Spleen (tissue), 11 donors: Measurements from ENCODE around the gene TXNDC15. TPM values are rescaled to one million over a fixed set of nuclear protein-coding genes. Genes with fewer than 3 reads are reported as not detected.

Source experiments
- DNase-seq: peaks from one replicate; pipeline ENCODE4 v3.0.0-alpha.2; 2020
- H3K27ac ChIP-seq, 8 donors: fragments of 200-600 bp; sonication (generic) in 7 of 8; 1 replicate in 4 of 8; 2 replicates in 4 of 8; pipeline versions ENCODE4 v1.5.0 to v1.8.0; 2016 to 2021; ENCODE audit warnings: inconsistent platforms in 4 of 8, mild to moderate bottlenecking in 4 of 8, moderate library complexity in 1 of 8
- H3K27me3 ChIP-seq, 7 donors: fragments of 200-600 bp; sonication (generic) in 6 of 7; replicated peaks in 1 of 7; 1 replicate in 4 of 7; 2 replicates in 3 of 7; pipeline versions ENCODE4 v1.5.0 to v1.8.0; 2016 to 2021; ENCODE audit warnings: inconsistent platforms in 3 of 7, mild to moderate bottlenecking in 1 of 7
- H3K36me3 ChIP-seq, 6 donors: fragments of 200-600 bp; sonication (generic) in 5 of 6; 1 replicate in 4 of 6; 2 replicates in 2 of 6; pipeline versions ENCODE4 v1.5.0 to v1.8.0; 2016 to 2021; ENCODE audit warnings: inconsistent platforms in 2 of 6
- H3K4me1 ChIP-seq, 6 donors: fragments of 200-600 bp; sonication (generic) in 5 of 6; 1 replicate in 3 of 6; 2 replicates in 3 of 6; pipeline versions ENCODE4 v1.5.0 to v1.8.0; 2016 to 2021; ENCODE audit warnings: inconsistent platforms in 3 of 6
- H3K4me3 ChIP-seq, 8 donors: fragments of 200-600 bp; sonication (generic) in 7 of 8; 1 replicate in 4 of 8; 2 replicates in 4 of 8; pipeline versions ENCODE4 v1.5.0 to v1.8.0; 2016 to 2021; ENCODE audit warnings: inconsistent platforms in 4 of 8, mild to moderate bottlenecking in 4 of 8, moderate library complexity in 2 of 8
- H3K9me3 ChIP-seq, 8 donors: fragments of 200-600 bp; sonication (generic) in 7 of 8; 1 replicate in 4 of 8; 2 replicates in 4 of 8; pipeline versions ENCODE4 v1.5.0 to v1.8.0; 2016 to 2021; ENCODE audit warnings: inconsistent platforms in 4 of 8
- POLR2A ChIP-seq, 3 donors: fragments of 450-650 bp; IDR thresholded peaks; one replicate each; pipeline ENCODE4 v1.5.1; 2017; ENCODE audit warnings: antibody characterized with exemption in 3 of 3, mild to moderate bottlenecking in 1 of 3
- POLR2AphosphoS5 ChIP-seq, 3 donors: sonication (generic); formaldehyde crosslinking; IDR thresholded peaks; one replicate each; pipeline ENCODE4 v1.5.1; 2017; ENCODE audit warnings: antibody characterized with exemption in 3 of 3
- WGBS, 5 donors: extraction: QIAGEN DNeasy Blood & Tissue Kit in 3 of 5; methylation state at CpG; one replicate each; pipeline versions ENCODE4 v1.1.5 to v1.1.7; 2013 to 2018; 5-methylcytosine and 5-hydroxymethylcytosine counted together
- intact Hi-C: fragments of 100-400 bp; cut with DNase I; formaldehyde crosslinking; loops from one replicate; pipeline ENCODE4 v1.15.0; 2023; ENCODE audit warnings: low total_unique reads
- polyA plus RNA-seq, 3 donors: library from polyadenylated mRNA; stranded (reverse); fragments of 200-250 nt; gene quantifications; one replicate each; pipeline ENCODE4 v1.2.1, GENCODE V29; 2013
- total RNA-seq, 7 donors: library from RNA; depleted of rRNA in 3 of 7; stranded (reverse); fragments of >200 nt in 3 of 7; fragmentation: NEBNext Ultra II Directional in 4 of 7; extraction: Animal tissue kit (Norgen Biotek cat#: 25700) in 4 of 7; gene quantifications; one replicate each; pipeline versions ENCODE4 v1.1.0 to v1.2.1, GENCODE V29; 2016 to 2021
- TF ChIP-seq, protein P1 (sequence below), 11 experiments: fragments of 200-600 bp in 7 of 11; fragments of 450-650 bp in 4 of 11; sonication (generic) in 4 of 11; IDR thresholded peaks in 8 of 11; conservative IDR thresholded peaks in 3 of 11; 1 replicate in 7 of 11; 2 replicates in 4 of 11; pipeline versions ENCODE4 v1.4.0 to v1.8.0; 2016 to 2021; ENCODE audit warnings: antibody characterized with exemption in 11 of 11, inconsistent platforms in 4 of 11, mild to moderate bottlenecking in 1 of 11
- donor health status: healthy with polysubstance abuse.
- donor health status: DM: no; HTN: no; CAD: no; lungs with moderate emphysema.
- donor health status: DM: no; HTN: no; CAD: no.
- donor health status: Bipolar disorder and iron deficiency.
- donor health status: healthy.
- donor health status: DM: no; HTN: no; CAD: no.
- donor health status: DM: yes; HTN: yes; CAD: no.

The TXNDC15 gene
- total and polyA plus RNA-seq, 10 donors, result 37.4 to 109 (median 58.0) TPM

DNA sequence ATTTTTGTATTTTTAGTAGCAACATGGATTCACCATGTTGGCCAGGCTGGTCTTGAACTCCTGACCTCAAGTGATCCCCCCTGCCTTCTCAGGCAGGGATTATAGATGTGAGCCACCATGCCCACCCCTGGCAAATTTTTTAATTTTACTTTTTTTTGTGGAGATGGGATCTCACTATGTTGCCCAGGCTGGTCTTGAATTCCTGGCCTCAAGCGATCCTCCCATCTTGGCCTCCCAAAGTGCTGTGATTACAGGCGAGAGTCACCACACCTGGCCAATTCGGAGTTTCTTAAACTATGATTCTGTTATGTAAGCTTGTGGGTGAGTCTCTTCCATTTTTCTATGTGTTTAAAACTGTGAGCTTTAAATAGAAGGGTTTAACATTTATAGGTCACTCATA, 58.3 kb downstream of the TXNDC15 start:
- Histone ChIP-seq H3K9me3 (no peaks in the 10 kb centered on the region), H3K27me3 (no peaks in the 10 kb centered on the region), H3K4me3 (no peak overlapping the region), H3K4me1 (no peaks in the 10 kb centered on the region), H3K27ac (no peak overlapping the region), H3K36me3 (peaks cover 3 to 20% (median 17%) of the 10 kb centered on the region in 6 donors)
- WGBS, 5 donors, result 96 to 100% (median 98%) methylated on average over 3 of the region's 3 CpGs
- intact Hi-C loops, result no loop called here
- TF ChIP-seq, protein P1, sequence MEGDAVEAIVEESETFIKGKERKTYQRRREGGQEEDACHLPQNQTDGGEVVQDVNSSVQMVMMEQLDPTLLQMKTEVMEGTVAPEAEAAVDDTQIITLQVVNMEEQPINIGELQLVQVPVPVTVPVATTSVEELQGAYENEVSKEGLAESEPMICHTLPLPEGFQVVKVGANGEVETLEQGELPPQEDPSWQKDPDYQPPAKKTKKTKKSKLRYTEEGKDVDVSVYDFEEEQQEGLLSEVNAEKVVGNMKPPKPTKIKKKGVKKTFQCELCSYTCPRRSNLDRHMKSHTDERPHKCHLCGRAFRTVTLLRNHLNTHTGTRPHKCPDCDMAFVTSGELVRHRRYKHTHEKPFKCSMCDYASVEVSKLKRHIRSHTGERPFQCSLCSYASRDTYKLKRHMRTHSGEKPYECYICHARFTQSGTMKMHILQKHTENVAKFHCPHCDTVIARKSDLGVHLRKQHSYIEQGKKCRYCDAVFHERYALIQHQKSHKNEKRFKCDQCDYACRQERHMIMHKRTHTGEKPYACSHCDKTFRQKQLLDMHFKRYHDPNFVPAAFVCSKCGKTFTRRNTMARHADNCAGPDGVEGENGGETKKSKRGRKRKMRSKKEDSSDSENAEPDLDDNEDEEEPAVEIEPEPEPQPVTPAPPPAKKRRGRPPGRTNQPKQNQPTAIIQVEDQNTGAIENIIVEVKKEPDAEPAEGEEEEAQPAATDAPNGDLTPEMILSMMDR (IDR thresholded peaks at IDR 0.05 in 8 of 11, conservative IDR thresholded peaks at IDR 0.05 in 3 of 11), result no peak
- TF ChIP-seq POLR2AphosphoS5 (IDR thresholded peaks at IDR 0.05), result no peak
- no peak for TF ChIP-seq POLR2A (IDR thresholded peaks at IDR 0.05)
- no peak for DNase-seq

DNA sequence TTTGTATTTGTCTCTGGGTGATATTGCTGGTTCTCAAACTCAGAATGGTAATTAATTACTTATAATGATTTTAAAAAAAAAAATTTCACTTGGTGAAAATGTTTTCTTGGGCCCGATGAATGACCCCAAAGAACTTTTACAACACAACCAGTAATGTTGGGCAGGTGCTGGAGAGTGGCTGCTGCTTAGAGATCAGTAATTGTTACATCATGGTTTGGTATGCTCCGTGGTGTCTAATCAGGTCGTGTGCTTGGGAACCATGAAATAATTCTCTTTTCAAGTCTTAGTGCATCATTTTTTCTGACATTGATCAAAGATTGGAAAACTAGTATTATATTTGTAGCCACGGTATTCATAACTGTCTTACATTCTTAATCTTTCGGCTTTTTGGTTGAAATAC, 60.0 kb downstream of the TXNDC15 start:
- TF ChIP-seq POLR2AphosphoS5 (IDR thresholded peaks at IDR 0.05) (no peak), POLR2A (IDR thresholded peaks at IDR 0.05) (no peak)
- TF ChIP-seq, protein P1 (IDR thresholded peaks at IDR 0.05 in 8 of 11, conservative IDR thresholded peaks at IDR 0.05 in 3 of 11), result no peak
- H3K36me3 ChIP-seq, result peaks cover 3 to 29% (median 21%) of the 10 kb centered on the region in 6 donors
- H3K27ac ChIP-seq, result no peak overlapping the region
- no peak for DNase-seq
- H3K9me3 ChIP-seq, result no peaks in the 10 kb centered on the region
- H3K4me1 ChIP-seq, result no peaks in the 10 kb centered on the region
- 93 to 98% (median 95%) methylated on average over 5 of the region's 5 CpGs for WGBS, 5 donors
- intact Hi-C loops, result no loop called here
- H3K27me3 ChIP-seq, result no peaks in the 10 kb centered on the region
- no peak overlapping the region for H3K4me3 ChIP-seq

DNA sequence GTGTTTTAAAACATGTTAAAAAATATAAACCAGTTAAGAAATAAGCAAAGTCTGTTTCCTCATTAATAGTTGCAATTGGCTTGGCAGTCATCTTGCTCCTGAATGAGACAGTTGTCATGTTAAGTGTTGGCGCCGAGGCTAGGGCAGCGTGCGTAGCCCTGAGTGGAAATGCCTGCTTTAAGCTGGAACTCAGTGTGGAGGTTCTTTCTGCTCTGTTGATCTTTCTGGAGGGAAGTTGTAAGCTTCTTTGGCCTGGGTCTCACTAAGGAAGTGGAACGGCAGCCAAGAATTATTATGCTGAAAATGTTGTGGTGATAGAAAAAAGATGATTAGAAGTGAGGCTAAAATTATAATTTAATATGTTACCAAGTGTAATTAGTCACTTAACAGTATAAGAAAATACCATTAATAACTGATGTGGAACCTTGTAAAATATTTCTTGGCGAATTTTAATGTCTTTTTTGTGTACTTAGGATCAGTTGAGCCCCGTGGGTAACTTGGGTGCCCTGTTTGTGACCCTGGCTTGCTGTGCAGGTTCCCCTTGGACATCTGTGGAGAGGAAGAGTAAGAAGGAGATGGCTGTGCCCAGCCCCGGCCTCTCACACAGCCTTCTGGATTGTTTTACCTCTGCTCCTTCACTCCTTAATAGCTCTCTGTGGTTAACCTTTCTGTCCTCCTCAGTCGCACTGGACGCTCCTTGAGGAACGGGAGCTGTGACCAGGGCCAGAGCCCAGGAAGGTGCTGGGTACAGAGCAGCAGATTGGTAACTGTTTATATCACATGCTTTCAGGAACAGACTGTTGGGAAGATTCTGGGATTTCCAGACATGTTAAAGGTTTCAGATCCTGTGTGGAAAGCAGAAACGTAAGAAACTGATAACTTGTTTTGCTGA, 61.8 kb downstream of the TXNDC15 start:
- peaks cover 3 to 46% (median 14%) of the 10 kb centered on the region in 6 donors for H3K36me3 ChIP-seq

DNA sequence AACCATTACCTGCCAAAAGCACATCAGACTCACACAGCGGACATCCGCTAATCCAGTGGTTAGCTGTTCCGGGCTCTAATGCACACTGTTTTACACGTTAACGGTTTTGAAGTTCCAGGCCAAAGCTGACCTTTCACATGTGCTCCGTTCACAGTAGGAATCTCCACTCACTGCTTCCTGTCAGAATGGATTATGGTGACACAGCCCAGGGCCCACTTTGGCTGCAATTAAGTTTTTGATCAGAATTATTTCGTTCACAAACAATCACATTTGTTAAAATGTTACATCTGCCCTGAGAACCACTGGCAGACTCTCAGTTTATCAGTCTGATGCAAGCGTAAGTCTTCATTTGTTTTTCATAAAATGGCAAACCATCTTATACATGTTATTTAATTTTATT, 63.4 kb downstream of the TXNDC15 start:
- Histone ChIP-seq H3K27ac (no peak overlapping the region), H3K27me3 (no peaks in the 10 kb centered on the region), H3K4me3 (no peak overlapping the region), H3K36me3 (peaks cover 0 to 55% (median 8%) of the 10 kb centered on the region in 6 donors), H3K4me1 (no peaks in the 10 kb centered on the region), H3K9me3 (no peaks in the 10 kb centered on the region)
- DNase-seq, result no peak
- 94 to 97% (median 95%) methylated on average over 8 of the region's 8 CpGs for WGBS, 5 donors
- intact Hi-C loops, result no loop called here
- no peak for TF ChIP-seq POLR2AphosphoS5 (IDR thresholded peaks at IDR 0.05)
- TF ChIP-seq POLR2A (IDR thresholded peaks at IDR 0.05), result no peak
- TF ChIP-seq, protein P1 (IDR thresholded peaks at IDR 0.05 in 8 of 11, conservative IDR thresholded peaks at IDR 0.05 in 3 of 11), result no peak

More for the DNA sequence above, 61.8 kb downstream of the TXNDC15 start:
- Histone ChIP-seq H3K4me3 (no peak overlapping the region), H3K4me1 (no peaks in the 10 kb centered on the region), H3K27me3 (no peaks in the 10 kb centered on the region), H3K27ac (no peak overlapping the region), H3K9me3 (no peaks in the 10 kb centered on the region)
- WGBS, 5 donors, result 84 to 88% (median 86%) methylated on average over 12 of the region's 12 CpGs
- DNase-seq, result no peak
- intact Hi-C loops, result no loop called here
- TF ChIP-seq, protein P1 (IDR thresholded peaks at IDR 0.05 in 8 of 11, conservative IDR thresholded peaks at IDR 0.05 in 3 of 11), result no peak
- TF ChIP-seq POLR2AphosphoS5 (IDR thresholded peaks at IDR 0.05) (no peak), POLR2A (IDR thresholded peaks at IDR 0.05) (no peak)
